RWPE2 (cell line): Measurements from ENCODE around the gene TRMT1L.

Experiments
- ATAC-seq: fragments of 200-7000 bp; cut with Tn5 transposase; 3 replicates; pipeline ENCODE4 v1.9.1; 2021; ENCODE audit warnings: low read depth
- DNase-seq: peaks from one replicate; pipeline ENCODE4 v3.0.0-alpha.2; 2020; ENCODE audit warnings: low spot score
- H3K27ac ChIP-seq: fragments of 450-650 bp; 2 replicates; pipeline ENCODE4 v1.5.1; 2017; ENCODE audit warnings: mild to moderate bottlenecking; ENCODE audit not compliant: poor library complexity, severe bottlenecking
- H3K27me3 ChIP-seq: fragments of 250-450 bp; sonication (Bioruptor Pico); 2 replicates; pipeline ENCODE4 v1.5.1; 2021; ENCODE audit warnings: mild to moderate bottlenecking, moderate library complexity; ENCODE audit not compliant: insufficient read depth, poor library complexity, severe bottlenecking
- H3K36me3 ChIP-seq: fragments of 250-450 bp; sonication (Bioruptor Pico); 2 replicates; pipeline ENCODE4 v1.5.1; 2020; ENCODE audit warnings: low read depth, mild to moderate bottlenecking, moderate library complexity
- H3K4me1 ChIP-seq: fragments of 250-450 bp; sonication (Bioruptor Pico); 2 replicates; pipeline ENCODE4 v1.5.1; 2021; ENCODE audit warnings: mild to moderate bottlenecking, moderate library complexity; ENCODE audit not compliant: insufficient read depth, poor library complexity, severe bottlenecking
- H3K4me3 ChIP-seq: fragments of 250-450 bp; sonication (Bioruptor Pico); 2 replicates; pipeline ENCODE4 v1.5.1; 2021; ENCODE audit warnings: mild to moderate bottlenecking, moderate library complexity; ENCODE audit not compliant: severe bottlenecking
- H3K9me3 ChIP-seq: fragments of 250-450 bp; sonication (Bioruptor Pico); 2 replicates; pipeline ENCODE4 v1.5.1; 2021; ENCODE audit warnings: mild to moderate bottlenecking, moderate library complexity; ENCODE audit not compliant: severe bottlenecking
- CTCF ChIP-seq: fragments of 450-650 bp; IDR thresholded peaks from one replicate; pipeline ENCODE4 v1.5.1; 2017; ENCODE audit warnings: mild to moderate bottlenecking, moderate library complexity; ENCODE audit not compliant: poor library complexity, severe bottlenecking

Gene TRMT1L

DNA sequence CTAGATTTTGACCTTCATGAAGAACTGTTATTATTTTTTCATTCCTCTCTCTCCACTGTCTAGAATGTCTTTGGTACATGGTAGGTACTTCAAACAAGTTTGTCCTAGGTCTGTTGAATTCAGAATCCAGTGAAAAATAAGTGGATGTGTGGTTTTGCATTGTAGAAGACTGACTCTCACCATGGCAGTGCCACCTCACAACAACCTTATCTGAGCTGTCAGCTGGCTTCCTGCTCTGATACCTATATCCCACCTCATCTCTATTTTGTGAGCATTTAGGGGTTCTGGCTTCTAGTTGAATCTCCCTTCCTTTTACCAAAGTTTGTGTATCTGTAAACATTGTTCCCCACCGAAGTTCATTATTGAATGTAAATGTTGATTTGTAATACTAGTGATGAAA, 9.4 kb upstream of the TRMT1L start:
- H3K36me3 ChIP-seq = no peaks in the 10 kb centered on the region
- DNase-seq = no peak
- H3K4me1 ChIP-seq = no peaks in the 10 kb centered on the region
- H3K27me3 ChIP-seq = no peaks in the 10 kb centered on the region
- no peak for TF ChIP-seq CTCF
- H3K27ac ChIP-seq = no peak overlapping the region
- no peak for ATAC-seq
- H3K4me3 ChIP-seq = no peak overlapping the region
- no peaks in the 10 kb centered on the region for H3K9me3 ChIP-seq

DNA sequence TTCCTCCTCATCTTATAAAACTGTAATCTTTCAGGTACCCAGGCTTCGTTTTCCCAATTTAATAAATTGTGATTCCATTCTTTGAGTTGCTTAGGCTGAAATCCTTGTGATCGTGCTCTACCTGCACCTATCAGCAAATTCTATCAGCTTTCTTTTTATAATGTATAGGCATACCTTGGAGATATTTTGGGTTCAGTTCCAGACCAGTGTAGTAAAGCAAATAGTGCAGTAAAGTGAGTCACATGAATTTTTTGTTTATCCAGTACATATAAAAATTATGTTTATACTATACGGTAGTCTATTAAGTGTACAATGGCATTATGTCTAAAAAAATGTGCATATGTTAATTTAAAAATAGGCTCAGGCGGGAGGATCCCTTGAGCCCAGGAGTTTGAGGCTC, 5.7 kb upstream of the TRMT1L start:
- Histone ChIP-seq H3K4me3 (no peak overlapping the region), H3K27me3 (no peaks in the 10 kb centered on the region), H3K9me3 (no peaks in the 10 kb centered on the region), H3K4me1 (no peaks in the 10 kb centered on the region), H3K27ac (no peak overlapping the region), H3K36me3 (no peaks in the 10 kb centered on the region)
- no peak for TF ChIP-seq CTCF
- DNase-seq = no peak
- ATAC-seq = no peak

DNA sequence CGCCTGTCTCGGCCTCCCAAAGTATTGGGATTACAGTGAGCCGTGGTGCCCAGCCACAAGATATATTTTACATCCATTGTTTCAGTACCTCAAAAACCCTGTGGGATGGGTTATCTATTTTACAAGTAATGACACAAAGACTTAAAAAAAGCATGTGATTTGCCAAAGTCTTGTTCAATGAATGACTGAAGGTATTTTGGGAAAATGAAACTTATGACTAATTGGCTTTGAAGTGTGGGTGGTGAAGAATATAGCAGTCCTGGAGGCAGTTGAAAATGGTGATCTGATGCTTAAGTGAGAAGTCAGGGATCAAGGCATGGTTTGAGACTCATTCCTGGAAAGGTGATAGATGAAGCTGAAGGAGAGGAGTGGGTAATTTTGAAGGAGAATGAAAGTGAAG, 3.2 kb upstream of the TRMT1L start:
- Histone ChIP-seq H3K27ac (no peak overlapping the region), H3K36me3 (no peaks in the 10 kb centered on the region), H3K9me3 (no peaks in the 10 kb centered on the region), H3K4me1 (peaks cover 8% of the 10 kb centered on the region), H3K27me3 (no peaks in the 10 kb centered on the region), H3K4me3 (no peak overlapping the region)
- no peak for DNase-seq
- no peak for TF ChIP-seq CTCF
- no peak for ATAC-seq

DNA sequence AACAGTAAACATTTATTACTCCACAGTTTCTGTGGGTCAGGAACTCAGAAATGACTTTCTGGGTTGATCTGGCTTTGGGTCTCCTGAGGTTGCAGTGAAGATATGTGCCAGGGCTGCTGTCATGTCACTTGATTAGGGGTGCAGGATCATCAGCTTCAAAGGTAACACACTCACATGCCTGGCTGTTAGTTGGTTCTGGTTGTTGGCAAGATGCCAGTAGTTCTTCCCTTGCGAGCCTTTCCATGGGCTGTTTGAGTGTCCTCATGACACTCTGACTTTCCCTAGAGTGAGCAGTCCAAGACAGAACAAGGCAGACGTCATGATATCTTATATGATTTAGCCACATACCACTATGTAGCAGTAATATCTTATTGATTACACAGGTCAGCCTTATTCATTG, 2.0 kb upstream of the TRMT1L start:
- no peaks in the 10 kb centered on the region for H3K9me3 ChIP-seq
- ATAC-seq = no peak
- peaks cover 13% of the 10 kb centered on the region for H3K4me1 ChIP-seq
- H3K27ac ChIP-seq = no peak overlapping the region
- DNase-seq = no peak
- no peaks in the 10 kb centered on the region for H3K36me3 ChIP-seq
- TF ChIP-seq CTCF = no peak
- H3K27me3 ChIP-seq = no peaks in the 10 kb centered on the region
- H3K4me3 ChIP-seq = no peak overlapping the region

- H3K4me1 ChIP-seq = peaks cover 13% of the 10 kb centered on the region
- DNase-seq = no peak
- H3K4me3 ChIP-seq = peak overlapping the region; percentile 69
- H3K36me3 ChIP-seq = no peaks in the 10 kb centered on the region
- peak overlapping the region; percentile 48 for H3K27ac ChIP-seq
- no peak for ATAC-seq
- H3K9me3 ChIP-seq = no peaks in the 10 kb centered on the region
- TF ChIP-seq CTCF = no peak
- H3K27me3 ChIP-seq = no peaks in the 10 kb centered on the region
Measured at GRCh38 chr1:185157599-185158412, 1.1 kb upstream of the TRMT1L start.
